SK-N-MC (cell line): Measurements from ENCODE around the gene GFM2.

ENCODE experiments used
- EZH2 ChIP-seq: fragments of 200-600 bp; sonication (generic); IDR thresholded peaks from one replicate; pipeline ENCODE4 v1.6.1; 2017; ENCODE audit warnings: antibody characterized with exemption
- POLR2AphosphoS5 ChIP-seq: IDR thresholded peaks from 2 replicates; pipeline ENCODE4 v1.6.1; 2012; ENCODE audit warnings: mild to moderate bottlenecking, low read depth, low read length, borderline replicate concordance

- TF ChIP-seq EZH2 (no peak), POLR2AphosphoS5 (no peak)
These were observed 5.7 kb downstream of the GFM2 start for GRCh38 chr5:74761241-74761640.
